Vagina (tissue), 2 donors: ENCODE results near the gene DLG2.

Experiments
- POLR2A ChIP-seq, 2 donors: fragments of 450-650 bp; IDR thresholded peaks; one replicate each; pipeline ENCODE4 v1.6.1; 2017; ENCODE audit warnings: antibody characterized with exemption in 2 of 2, mild to moderate bottlenecking in 2 of 2, moderate library complexity in 2 of 2
- POLR2AphosphoS5 ChIP-seq, 2 donors: sonication (generic); formaldehyde crosslinking; IDR thresholded peaks; one replicate each; pipeline ENCODE4 v1.9.0; 2017; ENCODE audit warnings: antibody characterized with exemption in 2 of 2, mild to moderate bottlenecking in 2 of 2, low read depth in 1 of 2; ENCODE audit not compliant: insufficient read depth in 1 of 2
- TF ChIP-seq, protein P1 (sequence below), 3 experiments: fragments of 450-650 bp in 2 of 3; fragments of 200-600 bp in 1 of 3; sonication (generic) in 1 of 3; IDR thresholded peaks; one replicate each; pipeline ENCODE4 v1.5.1; 2017 to 2019; ENCODE audit warnings: antibody characterized with exemption in 3 of 3, mild to moderate bottlenecking in 2 of 3, moderate library complexity in 2 of 3

DNA sequence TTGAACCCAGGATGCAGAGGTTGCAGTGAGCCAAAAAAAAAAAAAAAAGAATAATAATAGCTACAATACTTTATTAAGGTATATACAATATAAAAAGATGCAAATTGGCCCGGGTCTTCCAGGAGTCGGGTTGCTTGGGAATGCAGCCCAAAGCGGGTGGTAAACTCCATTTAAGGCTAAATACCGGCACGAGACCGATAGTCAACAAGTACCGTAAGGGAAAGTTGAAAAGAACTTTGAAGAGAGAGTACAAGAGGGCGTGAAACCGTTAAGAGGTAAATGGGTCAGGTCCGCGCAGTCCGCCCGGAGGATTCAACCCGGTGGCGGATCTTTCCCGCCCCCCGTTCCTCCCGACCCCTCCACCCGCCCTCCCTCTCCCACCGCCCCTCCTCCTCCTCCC is 143.3 kb downstream of the DLG2 start:
- TF ChIP-seq, protein P1, sequence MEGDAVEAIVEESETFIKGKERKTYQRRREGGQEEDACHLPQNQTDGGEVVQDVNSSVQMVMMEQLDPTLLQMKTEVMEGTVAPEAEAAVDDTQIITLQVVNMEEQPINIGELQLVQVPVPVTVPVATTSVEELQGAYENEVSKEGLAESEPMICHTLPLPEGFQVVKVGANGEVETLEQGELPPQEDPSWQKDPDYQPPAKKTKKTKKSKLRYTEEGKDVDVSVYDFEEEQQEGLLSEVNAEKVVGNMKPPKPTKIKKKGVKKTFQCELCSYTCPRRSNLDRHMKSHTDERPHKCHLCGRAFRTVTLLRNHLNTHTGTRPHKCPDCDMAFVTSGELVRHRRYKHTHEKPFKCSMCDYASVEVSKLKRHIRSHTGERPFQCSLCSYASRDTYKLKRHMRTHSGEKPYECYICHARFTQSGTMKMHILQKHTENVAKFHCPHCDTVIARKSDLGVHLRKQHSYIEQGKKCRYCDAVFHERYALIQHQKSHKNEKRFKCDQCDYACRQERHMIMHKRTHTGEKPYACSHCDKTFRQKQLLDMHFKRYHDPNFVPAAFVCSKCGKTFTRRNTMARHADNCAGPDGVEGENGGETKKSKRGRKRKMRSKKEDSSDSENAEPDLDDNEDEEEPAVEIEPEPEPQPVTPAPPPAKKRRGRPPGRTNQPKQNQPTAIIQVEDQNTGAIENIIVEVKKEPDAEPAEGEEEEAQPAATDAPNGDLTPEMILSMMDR (IDR thresholded peaks at IDR 0.05) = no peak
- TF ChIP-seq POLR2AphosphoS5 (IDR thresholded peaks at IDR 0.05; ENCODE audit: insufficient read depth in 1 of 2, low read depth in 1 of 2) (no peak), POLR2A (IDR thresholded peaks at IDR 0.05) (no peak)
